Activated effector memory CD4-positive, alpha-beta T cell treated with anti-CD3 and anti-CD28 coated beads, Interleukin-2, amount 50 U/mL, for 16 hours (primary cell): ENCODE data around the gene ICE2.

Experiments used
- DNase-seq: peaks from one replicate; pipeline ENCODE4 v3.0.0-alpha.2; 2020

Gene ICE2

DNA sequence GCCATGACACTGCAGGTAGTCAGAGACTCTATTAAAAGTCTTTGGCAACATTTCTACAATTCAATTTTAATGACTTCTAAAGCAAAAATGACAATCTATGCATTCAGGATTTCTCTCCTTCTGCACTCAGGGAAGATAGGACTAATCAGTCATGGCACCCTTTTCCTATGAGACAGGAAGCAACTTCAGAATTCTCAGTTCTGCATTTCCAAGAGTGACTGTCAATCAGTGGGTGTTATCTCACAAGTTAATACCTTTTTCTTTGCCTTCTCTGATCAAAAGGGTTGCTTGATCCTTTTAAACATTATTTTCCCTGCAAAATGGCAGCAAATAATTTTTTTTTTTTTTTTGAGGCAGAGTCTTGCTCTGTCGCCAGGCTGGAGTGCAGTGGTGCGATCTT is 7.8 kb upstream of the ICE2 start:
- no peak for DNase-seq

DNA sequence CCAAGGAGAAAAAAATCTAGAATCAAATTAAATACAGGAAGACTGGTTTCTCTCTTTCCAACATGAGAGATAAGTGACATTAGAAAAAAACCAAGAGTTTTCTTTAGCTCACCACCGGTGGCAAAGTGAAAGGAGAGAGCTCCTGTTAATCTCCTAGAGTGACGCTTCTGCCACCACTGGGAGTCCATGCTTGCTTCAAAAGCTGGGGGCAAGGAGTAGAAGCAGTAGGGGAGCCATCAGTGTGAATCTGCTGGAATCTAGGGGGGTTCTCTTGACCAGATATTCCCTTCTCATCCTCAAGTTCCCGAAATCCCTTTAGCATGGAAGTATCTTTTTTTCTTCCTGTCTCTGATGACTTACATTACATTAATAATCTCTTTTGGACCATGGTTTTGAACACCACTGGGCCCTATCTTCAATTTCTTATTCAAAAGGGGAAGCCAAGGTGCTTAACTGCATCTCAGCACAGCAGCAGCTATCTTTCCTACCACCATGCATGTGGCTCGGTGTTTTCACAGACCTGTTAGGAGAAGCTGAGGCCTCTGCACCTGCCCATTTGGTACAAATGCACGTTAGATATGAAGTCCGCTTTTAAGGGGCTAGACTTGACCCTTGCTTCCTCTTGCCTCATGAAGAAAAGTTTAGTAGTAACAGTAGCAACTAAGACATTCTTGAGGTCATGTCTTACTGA is 6.6 kb upstream of the ICE2 start:
- no peak for DNase-seq

DNA sequence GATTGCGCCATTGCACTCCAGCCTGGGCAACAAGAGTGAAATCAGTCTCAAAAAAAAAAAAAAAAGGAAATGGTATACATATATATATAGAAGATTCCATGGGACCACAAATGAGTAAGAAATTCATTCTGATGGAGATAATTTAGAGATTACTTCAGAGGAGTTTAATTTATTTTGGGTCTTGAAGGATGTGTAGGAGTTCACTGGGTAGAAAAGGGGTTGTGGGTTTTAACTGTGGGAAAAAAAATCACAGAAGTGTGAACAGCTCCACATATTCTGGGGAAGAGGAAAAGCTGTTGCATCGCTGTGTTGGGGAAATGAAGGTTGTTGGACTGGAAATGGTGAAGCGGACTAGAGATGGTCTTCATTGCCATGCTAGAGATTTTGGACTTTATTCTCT is 4.1 kb upstream of the ICE2 start:
- no peak for DNase-seq

DNA sequence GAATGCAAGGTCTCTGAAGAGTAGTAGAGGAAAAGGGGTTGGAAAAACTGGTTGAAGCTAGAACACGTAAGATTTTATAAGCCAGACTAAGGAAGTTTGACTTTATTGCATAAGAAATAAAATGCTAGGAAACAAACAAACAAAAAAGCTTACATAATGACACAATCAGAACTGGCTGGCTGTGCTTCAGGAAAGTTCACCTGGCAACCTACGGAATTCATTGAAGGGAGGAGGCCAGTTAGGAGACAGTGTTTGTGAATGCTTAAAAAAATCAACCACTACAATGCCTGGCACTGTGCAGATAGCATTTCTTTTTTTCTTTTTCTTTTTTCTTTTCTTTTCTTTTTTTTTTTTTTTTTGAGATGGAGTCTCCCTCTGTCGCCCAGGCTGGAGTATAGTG is 1.9 kb upstream of the ICE2 start:
- no peak for DNase-seq

DNA sequence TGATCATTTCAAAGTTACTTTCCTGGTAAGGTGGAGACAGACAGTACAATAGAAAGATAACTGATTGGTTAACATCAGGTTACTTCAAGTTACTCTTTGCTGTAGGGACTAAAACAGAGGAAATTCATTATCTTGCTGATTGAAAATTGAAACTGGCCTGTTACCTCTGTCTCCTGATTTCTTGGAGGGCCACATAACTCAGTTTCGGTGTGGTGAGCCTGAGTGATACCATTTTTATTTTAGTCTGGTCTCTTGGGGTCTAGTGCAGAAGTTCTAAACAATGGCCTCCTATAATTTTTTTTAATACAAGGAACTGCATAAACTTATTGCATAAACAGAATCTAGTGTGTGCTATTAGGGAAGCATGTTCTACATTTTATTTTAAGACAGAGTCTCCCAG is 1.2 kb upstream of the ICE2 start:
- DNase-seq: no peak

DNA sequence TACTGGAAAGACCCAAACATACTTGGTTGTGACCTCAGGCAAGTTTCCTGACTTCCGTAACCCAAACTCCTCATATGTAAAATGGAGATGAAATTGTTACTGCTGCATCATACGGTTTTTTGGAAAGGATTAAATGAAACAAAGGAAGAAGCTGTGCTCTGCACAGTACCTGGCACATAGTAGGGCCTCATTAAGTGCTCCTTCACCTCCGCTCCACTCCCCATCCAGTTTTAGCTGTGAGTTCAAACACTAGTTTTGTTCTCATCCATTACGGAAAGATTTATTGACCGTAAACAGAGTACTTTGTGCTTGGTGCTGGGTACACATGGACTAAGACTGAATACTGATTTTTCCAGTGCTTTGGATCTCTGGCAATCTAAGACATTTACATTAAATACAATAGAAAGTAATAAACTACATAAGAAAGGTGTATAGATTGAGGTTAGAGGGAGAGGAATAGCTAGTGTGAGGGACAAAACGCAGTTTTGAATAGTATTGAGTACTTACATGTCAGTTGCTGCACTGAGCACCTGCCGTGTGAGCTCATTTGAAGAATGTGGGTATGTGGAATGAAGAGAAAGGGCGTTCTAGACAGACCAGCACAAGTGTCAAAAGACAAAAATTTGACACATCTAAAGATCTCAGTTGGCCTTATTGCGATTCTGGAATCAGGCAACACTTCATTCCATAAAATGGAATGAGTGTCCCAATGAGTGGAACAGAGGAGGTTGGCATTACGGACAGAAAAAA is 594 bp upstream of the ICE2 start:
- no peak for DNase-seq

DNA sequence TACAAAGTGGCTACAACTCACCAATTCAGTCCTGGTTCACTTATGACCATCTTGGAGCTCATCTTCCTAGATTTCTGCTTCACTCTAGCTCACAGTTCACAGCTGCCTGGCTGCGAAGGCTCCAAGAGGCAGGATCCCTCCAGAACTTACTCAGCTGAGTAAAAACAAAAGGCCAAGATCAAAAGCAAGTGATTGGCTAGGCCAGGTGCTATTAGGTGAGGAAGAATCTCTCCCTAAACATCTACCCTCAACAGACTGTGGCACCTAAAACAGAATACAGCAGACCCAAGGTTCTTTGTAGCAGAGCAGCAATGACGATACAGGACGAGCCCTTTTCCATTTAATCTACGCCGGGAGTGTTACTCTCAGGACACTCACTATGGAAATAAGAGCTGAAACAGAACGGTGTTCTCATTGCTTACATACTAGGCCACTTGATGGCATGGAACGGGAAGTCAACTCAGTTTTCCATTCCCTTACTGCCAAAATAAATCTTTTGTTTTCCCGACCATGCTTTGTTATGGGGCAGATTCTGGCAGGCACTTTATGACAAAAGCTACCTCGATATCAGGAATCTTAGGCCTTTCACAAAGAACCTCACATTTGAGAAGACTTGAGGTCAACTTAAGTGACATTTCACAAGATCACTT is 901 bp downstream of the ICE2 start:
- DNase-seq: no peak

DNA sequence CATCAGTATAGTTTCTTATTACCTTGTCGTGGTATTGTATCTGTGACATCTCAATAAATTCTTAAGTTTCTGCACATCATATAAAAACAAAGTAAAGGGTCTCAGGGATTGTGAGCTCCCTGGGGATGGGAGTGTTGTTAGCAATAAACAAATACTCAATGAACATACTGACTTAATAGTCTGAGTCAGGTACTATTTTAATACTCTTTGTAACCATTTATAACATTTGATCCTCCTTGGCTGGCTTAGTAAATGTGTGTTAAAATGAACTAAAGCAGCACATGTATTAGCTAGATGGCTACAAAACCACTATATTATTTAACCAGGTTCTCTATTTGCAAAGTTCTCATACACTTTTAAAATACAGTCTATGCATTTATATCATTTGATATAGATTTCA is 1.8 kb downstream of the ICE2 start:
- no peak for DNase-seq

DNA sequence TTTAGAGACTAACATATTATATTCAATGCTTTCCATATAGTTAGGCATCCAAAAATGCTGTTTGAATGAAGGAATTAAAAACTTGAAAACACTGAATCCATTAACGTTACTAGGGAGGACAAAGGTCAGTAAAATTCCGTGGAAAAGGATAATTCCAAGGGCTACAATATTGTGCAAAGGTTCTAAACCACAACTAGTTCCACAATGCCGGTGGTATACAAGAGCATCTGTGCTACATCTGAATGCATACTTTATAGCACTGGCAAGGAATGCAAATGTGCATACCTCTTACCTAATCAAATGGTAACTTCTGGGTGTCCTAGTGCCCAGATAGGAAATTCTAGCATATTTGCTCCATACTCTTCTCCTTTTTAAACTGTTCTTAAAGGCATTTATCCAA is 2.2 kb downstream of the ICE2 start:
- no peak for DNase-seq

DNA sequence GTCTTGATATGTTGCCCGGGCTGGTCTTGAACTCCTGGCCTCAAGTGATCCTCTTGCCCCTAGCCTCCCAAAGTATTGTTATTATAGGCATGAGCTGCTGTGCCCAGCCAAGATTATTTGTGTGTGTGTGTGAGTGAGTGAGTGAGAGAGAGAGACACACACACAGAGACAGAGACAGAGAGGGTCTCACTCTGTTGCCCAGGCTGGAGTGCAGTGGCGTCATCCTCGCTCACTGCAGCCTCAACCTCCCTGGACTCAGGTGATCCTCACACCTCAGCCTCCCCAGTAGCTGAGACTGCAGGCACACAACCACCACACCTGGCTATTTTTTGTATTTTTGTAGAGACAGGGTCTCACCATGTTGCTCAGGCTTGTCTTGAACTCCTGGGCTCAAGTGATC is 5.8 kb downstream of the ICE2 start:
- DNase-seq: no peak

DNA sequence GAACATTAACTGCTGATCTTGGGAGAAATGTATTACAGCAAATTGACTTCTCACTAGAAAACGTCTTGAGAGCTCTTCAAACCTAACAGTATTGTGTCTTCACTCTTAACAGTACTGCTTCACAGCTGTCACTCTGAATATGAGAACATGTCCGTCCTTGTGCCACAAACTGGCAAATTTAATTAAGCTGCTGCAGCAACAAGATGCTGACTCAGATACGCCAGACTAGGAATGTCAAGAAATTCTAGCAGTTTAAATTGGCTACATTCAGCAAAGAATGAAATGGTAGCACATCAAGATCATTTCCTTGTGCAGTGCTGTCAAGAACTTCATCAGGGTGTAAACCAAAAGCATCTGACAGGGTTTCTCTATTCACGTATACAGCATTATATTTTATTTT is 7.6 kb downstream of the ICE2 start:
- no peak for DNase-seq

DNA sequence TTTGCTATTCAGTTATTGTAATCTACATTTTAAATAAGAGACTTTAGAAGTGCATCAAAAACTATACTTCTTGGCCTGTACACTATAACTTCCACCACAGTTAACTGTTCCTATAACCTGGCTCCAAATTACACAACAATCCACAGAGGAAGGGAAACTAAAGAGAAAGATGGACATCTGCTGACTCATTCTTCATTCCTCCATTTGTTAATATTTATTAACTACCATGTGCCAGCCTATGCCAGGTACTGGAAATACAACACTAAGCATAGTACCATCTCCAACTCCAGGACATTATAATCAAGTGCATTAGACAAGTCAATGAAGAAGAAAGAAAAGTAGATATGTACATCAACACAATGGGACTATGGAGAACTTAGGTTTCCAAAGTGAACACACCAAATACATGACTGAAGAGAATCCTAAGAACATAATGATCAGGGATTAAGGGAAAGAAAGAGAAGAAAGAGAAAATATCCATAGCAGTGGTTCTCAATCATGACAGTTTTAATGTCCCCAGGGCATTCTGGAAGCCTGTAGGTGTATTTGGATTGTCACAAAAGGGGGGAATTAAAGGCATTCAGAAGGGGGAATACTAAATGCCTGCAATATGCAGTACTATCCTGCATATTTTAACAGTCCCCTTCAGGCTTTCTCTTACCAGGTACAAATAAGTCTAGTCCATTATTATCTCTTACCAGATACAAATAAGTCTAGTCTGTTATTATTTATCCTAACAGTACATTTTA is 8.9 kb downstream of the ICE2 start:
- no peak for DNase-seq

DNA sequence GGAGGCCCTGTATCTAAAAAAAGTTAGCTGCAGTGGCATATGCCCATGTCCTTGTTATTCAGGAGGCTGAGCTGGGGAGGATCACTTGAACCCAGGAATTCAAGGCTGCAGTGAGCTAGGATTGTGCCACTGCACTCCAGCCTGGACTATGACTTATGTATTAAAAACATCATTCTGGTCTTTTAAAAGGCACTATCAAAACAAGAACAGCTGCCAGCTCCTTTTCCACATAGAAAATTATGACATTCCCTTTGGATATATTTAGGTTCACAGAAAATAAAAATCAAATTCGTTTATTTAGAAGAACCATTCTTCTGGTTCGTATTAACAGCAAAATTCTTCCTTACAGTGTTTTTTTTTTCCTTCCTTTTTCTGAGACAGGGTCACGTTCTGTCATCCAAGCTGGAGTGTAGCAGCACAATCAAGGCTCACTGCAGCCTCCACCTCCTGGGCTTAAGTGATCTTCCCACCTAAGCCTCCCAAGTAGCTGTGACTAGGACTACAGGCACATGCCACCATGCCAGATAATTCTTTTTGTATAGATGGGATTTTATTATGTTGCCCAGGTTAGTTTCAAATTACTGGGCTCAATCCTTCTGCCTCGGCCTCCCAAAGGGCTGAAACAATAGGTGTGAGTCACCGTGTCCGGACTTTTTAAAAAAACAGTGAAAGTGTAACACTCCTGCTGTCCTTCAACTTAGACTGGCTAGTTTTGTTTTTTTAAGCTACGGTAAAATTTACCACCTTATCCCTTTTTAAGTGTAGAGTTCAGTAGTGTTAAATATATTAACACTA is 13.9 kb downstream of the ICE2 start:
- no peak for DNase-seq

DNA sequence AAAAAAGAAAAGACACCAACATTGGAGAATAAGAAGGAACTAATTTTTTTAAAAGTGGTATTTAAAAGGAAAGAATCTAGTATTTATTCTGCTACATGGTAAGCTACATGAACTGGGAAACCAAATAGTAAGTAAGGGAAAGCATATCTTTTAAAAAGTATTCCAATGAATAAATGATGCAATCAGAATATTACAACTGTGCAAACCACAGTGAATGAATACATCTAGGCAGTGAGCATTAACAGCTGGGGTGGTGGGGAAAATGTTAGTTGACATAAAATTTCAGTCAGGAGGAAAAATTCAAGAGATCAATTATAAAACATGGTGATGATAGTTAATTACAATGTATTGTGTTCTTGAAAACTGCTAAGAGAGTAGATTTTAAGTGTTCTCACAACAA is 16.9 kb downstream of the ICE2 start:
- no peak for DNase-seq

DNA sequence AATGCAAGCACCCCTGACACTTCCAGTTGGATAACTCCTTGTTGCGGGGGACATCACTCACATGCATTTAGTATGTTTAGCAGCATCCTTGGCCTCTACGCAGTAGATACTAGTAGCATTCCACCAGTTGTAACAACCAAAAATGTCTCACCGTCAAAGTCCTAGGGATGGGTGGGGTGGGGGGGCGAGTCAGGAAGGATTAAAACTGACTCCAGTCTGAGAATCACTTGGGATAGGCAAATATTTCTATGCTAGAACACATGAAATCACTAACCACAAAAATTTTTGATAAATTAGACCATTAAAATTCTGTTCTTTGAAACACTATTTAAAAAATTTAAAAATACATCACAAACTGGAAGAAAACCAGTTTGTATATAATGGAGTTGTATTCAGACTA is 18.0 kb downstream of the ICE2 start:
- no peak for DNase-seq

DNA sequence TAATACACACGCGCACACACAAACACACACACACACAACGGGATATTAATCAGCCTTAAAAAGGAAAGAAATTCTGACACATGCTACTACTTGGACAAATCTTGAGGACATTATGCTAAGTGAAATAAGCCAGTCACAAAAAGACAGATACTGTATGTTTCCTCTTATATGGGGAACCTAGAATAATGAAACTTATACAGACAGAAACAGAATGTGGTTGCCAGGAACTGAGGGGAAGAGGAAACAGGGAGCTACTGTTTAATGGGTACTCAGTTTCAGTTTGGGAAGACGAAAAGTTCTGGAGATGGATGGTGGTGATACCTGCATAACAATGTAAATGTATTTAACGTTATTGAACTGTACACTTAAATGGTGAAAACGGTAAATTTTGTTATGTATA is 20.2 kb downstream of the ICE2 start:
- no peak for DNase-seq

DNA sequence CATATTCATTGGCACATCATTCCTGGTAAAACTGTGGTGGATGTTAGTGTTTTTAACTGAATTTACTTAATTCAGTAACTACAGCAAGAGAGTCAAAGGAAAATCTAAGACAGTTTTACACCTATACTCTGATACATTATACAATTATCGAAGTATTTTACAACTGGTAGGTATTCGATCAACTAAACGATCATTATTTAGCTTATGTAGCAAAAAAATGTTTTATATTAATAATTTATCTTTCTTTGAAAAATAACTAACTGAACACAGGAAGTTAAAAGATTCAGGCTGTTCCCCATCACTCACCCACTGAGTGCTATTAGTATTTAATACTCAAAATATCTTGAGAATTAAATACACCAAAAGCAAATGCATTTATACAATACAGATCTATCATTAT is 21.0 kb downstream of the ICE2 start:
- DNase-seq: no peak

DNA sequence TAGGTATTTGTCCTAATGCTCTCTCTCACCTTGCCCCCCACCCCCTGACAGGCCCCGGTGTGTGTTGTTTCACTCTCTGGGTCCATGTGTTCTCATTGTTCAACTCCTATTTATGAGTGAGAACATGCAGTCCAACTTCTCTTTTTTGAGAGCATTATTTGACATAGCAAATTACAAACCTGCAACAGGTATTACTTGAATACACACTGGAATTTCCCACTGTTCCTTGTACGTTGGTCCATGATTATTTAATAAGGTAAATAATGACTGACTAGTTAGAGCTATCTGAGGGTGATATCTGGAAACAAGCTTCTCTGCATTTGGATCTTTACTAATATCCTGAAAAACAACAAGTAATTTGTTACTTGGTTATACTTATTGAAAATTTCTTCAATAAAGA is 24.1 kb downstream of the ICE2 start:
- no peak for DNase-seq

DNA sequence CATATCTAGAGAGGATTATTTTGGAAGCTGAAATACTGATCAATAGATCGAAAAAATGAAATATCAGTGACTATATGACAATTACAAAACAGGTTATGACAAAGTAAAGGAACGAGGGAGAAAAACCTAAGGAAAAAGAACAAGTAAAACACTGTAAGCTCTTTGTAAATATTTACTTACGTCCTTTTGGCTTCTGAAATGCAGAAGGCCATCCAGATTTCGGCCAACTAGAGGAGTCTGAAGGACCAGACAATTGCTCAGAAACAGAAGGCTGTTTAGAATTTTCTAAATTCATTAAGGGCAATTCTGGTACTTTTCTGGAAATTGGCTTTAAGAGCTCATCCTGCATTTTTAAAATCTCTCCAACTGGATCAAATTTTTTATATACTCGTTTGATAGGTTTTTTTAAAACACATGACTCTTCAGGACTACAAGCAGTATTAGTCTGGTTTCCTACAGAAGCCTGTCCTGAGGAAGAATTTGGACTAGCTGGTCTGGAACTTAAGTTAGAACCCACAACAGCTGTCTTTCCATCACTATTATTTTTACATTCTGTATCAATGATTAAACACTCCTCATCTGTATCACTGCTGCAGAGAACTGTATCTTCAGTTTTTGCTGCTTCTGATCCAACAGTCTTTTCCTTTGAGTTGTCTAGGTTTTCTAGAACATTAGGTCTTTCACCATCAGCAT is 30.1 kb downstream of the ICE2 start:
- no peak for DNase-seq

DNA sequence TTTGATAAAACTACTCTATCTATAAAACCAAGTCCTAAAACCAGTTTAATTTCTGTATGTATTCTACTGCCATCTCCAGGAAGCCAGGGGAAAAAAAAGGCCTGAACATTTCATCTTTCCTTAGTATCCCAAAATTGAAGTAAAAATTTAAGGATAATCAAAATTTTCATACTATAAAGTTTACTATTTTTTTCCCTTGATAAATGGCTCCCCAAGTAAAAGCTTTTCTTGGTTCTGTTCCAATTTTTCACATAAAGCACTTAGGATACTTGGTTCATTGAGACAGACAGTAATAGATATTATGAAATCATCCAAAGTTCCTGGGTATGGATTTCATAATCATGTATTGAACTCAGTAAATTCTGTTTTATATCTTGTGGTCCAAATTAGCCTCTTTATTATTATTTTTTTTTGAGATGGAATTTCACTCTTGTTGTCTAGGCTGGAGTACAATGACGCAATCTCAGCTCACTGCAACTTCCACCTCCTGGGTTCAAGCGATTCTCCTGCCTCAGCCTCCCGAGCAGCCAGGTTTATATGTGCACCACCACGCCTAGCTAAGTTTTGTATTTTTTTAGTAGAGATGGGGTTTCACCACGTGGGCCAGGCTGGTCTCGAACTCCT is 34.5 kb downstream of the ICE2 start:
- DNase-seq: no peak

DNA sequence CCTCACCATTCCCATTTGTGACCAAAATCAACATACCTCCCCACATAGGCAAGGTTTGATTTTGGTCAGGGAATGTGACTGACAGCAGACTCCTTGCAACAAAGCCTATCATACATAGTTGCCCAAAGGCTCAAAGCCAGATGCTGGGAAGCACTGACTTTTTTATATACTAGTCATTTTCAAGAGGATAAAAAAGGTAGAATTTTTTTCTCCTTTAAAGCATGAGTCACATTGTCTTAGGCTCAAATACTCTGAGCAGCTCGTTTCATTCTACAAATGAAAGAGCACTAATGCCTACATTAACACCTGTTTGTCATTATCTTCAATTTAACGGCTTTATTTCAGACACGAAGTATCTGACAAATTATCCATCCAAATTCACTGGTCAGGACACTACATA is 36.2 kb downstream of the ICE2 start:
- no peak for DNase-seq
